ENCODE results near the gene TEX36.

- TF ChIP-seq CTCF (IDR thresholded peaks at IDR 0.05) (no peak), POLR2A (IDR thresholded peaks at IDR 0.05) (no peak)
These were observed 44.5 kb upstream of the TEX36 start for GRCh38 chr10:125727436-125727835.

All from testis (tissue), 2 donors.